ENCODE data around the gene CLEC4D.
"Not testable (repeated sequence)": the region's sequence is repeated elsewhere in the genome, so short reads cannot be mapped to it uniquely, and the experiment has no call there.

- not testable (repeated sequence) for TF ChIP-seq POLR2AphosphoS5 (IDR thresholded peaks at IDR 0.05; ENCODE audit: low read depth, low read length); POLR2A (IDR thresholded peaks at IDR 0.05; ENCODE audit: low read depth, low read length); TAF1 (IDR thresholded peaks at IDR 0.05; ENCODE audit: borderline replicate concordance, low read depth, low read length)
Measured at GRCh38 chr12:8537820-8538219, 24.5 kb downstream of the CLEC4D start.
